Loucy (cell line): ENCODE results near the gene REXO5.

Experiments
- EZH2phosphoT487 ChIP-seq: fragments of 200-600 bp; IDR thresholded peaks from 2 replicates; pipeline ENCODE4 v1.6.1; 2018; ENCODE audit warnings: antibody characterized with exemption, mild to moderate bottlenecking, moderate library complexity, borderline replicate concordance
- TF ChIP-seq, protein P1 (sequence below): fragments of 200-600 bp; sonication (generic); conservative IDR thresholded peaks from 2 replicates; pipeline ENCODE4 v1.5.1; 2014; ENCODE audit warnings: mild to moderate bottlenecking, antibody characterized with exemption, low read length

DNA sequence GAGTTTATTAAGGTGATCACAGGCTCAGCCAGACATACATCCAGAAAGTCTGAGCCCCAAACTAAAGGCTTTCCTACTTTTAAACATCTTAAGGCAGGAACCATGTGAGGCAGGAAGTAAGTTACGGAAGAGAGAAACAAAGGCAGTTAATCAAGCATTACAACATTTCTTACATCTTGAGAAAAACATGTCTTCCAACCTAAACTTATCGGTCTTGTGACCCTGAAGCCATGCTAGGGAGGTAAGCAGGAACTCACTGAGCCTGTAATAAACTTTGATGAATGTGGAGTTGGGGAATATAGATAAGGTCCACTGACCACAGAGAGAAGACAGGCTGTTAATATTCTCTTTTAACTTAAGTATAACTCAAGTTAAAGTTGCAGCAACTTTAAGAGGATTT lies 46.0 kb upstream of the REXO5 start:
- TF ChIP-seq, protein P1, sequence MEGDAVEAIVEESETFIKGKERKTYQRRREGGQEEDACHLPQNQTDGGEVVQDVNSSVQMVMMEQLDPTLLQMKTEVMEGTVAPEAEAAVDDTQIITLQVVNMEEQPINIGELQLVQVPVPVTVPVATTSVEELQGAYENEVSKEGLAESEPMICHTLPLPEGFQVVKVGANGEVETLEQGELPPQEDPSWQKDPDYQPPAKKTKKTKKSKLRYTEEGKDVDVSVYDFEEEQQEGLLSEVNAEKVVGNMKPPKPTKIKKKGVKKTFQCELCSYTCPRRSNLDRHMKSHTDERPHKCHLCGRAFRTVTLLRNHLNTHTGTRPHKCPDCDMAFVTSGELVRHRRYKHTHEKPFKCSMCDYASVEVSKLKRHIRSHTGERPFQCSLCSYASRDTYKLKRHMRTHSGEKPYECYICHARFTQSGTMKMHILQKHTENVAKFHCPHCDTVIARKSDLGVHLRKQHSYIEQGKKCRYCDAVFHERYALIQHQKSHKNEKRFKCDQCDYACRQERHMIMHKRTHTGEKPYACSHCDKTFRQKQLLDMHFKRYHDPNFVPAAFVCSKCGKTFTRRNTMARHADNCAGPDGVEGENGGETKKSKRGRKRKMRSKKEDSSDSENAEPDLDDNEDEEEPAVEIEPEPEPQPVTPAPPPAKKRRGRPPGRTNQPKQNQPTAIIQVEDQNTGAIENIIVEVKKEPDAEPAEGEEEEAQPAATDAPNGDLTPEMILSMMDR = no peak
- TF ChIP-seq EZH2phosphoT487 = no peak
